Keratinocyte (primary cell): ENCODE measurements around the gene ACP2.

Experiments used
- EZH2 ChIP-seq: IDR thresholded peaks from one replicate; pipeline ENCODE4 v1.6.1; 2012; ENCODE audit warnings: inconsistent platforms, mild to moderate bottlenecking, low read length, moderate library complexity
- TF ChIP-seq, protein P1 (sequence below), 3 experiments: IDR thresholded peaks in 1 of 3; conservative IDR thresholded peaks in 1 of 3; optimal IDR thresholded peaks in 1 of 3; 2 replicates in 2 of 3; 3 replicates in 1 of 3; pipeline versions ENCODE3 to v1.5.1; 2011; ENCODE audit warnings: low read length in 3 of 3, mild to moderate bottlenecking in 3 of 3, moderate library complexity in 2 of 3, control low read depth in 1 of 3, inconsistent platforms in 1 of 3; ENCODE audit not compliant: insufficient read depth in 2 of 3; ENCODE audit errors: extremely low read depth in 1 of 3

DNA sequence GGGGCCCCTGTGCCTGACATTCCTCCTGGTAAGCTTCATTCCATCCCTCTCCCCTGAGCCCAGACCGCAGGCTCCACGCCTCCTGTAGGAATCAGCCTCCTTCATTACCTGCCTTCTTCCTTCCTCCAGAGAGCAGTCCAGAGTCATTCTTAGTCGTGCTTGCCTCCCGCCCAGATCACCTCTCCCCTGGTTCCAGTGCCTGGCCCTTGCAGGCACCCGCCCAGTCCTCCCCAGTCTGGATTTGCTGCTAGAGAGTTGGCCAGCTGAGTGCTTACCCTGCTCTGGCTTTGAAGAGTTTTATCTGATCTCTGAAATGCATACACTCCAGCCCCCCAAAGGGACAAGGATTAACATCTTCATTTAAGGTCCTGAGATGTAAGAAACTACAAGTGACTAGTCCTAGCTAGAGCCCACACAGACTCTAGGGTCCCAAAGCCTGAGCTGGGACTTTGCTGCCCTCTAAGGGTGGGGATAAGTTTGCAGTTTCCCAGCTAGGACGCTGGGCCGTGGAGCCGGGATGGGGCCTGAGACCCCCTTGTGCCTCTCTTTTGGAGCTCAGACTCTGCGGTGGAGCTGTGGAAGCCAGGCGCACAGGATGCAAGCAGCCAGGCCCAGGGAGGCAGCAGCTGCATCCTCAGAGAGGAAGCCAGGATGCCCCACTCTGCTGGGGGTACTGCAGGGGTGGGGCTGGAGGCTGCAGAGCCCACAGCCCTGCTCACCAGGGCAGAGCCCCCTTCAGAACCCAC, 10.8 kb upstream of the ACP2 start:
- TF ChIP-seq, protein P1, sequence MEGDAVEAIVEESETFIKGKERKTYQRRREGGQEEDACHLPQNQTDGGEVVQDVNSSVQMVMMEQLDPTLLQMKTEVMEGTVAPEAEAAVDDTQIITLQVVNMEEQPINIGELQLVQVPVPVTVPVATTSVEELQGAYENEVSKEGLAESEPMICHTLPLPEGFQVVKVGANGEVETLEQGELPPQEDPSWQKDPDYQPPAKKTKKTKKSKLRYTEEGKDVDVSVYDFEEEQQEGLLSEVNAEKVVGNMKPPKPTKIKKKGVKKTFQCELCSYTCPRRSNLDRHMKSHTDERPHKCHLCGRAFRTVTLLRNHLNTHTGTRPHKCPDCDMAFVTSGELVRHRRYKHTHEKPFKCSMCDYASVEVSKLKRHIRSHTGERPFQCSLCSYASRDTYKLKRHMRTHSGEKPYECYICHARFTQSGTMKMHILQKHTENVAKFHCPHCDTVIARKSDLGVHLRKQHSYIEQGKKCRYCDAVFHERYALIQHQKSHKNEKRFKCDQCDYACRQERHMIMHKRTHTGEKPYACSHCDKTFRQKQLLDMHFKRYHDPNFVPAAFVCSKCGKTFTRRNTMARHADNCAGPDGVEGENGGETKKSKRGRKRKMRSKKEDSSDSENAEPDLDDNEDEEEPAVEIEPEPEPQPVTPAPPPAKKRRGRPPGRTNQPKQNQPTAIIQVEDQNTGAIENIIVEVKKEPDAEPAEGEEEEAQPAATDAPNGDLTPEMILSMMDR (optimal IDR thresholded peaks at IDR 0.05 in 1 of 3, IDR thresholded peaks at IDR 0.05 in 1 of 3, conservative IDR thresholded peaks at IDR 0.05 in 1 of 3; ENCODE audit: extremely low read depth in 1 of 3, insufficient read depth in 2 of 3, low read length in 3 of 3) = peak; percentile 62 to 65 (median 62)
- TF ChIP-seq EZH2 = no peak
